ENCODE results near the gene RBL2.

RBL2 gene

DNA sequence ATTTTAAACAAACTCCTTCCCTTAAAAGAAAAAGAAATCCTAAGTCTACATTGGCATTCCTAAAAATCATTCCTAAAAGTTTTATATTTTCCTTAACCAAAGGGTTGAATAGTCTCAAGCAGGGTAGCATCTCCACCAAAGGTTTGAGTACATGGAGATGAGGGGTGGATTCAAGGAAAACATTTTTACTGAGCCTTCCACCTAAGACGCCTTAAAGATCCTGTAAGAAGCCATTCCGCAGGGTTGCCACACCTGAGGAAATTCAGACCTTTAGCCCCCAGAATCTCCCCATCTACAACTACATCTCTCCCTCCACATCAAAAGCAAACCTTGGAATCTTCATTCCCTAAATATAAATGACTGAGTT is 76.4 kb downstream of the RBL2 start:
- H3K36me3 ChIP-seq (ENCODE audit: control insufficient read depth in 2 of 2, insufficient read depth in 1 of 2, low read length in 2 of 2), result no peaks in the 10 kb centered on the region
- H3K27ac ChIP-seq (ENCODE audit: extremely low read depth, low read depth, low read length), result no peak overlapping the region
- ChIA-PET POLR2A (no interaction called here), CTCF (interaction anchor here (0.6 to 1.1 kb wide), 6 partner anchors 11 to 1344 kb away, joined by 3 to 5 read pairs (median 4); no protein-coding TSS in a partner anchor)
- no peak for TF ChIP-seq BCL11A (tag by site-specific recombination; IDR thresholded peaks at IDR 0.05; ENCODE audit: low read depth)
- TF ChIP-seq ZBTB10 (tag by site-specific recombination; IDR thresholded peaks at IDR 0.05), result no peak
- no peak for TF ChIP-seq ZNF423 (tag by site-specific recombination; IDR thresholded peaks at IDR 0.05)
- TF ChIP-seq ZNF777 (tag by site-specific recombination; IDR thresholded peaks at IDR 0.05; ENCODE audit: borderline replicate concordance), result no peak
- TF ChIP-seq, protein P1, sequence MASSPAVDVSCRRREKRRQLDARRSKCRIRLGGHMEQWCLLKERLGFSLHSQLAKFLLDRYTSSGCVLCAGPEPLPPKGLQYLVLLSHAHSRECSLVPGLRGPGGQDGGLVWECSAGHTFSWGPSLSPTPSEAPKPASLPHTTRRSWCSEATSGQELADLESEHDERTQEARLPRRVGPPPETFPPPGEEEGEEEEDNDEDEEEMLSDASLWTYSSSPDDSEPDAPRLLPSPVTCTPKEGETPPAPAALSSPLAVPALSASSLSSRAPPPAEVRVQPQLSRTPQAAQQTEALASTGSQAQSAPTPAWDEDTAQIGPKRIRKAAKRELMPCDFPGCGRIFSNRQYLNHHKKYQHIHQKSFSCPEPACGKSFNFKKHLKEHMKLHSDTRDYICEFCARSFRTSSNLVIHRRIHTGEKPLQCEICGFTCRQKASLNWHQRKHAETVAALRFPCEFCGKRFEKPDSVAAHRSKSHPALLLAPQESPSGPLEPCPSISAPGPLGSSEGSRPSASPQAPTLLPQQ (tag by site-specific recombination; IDR thresholded peaks at IDR 0.05), result no peak
- TF ChIP-seq SP2 (tag by site-specific recombination; IDR thresholded peaks at IDR 0.05), result no peak
- TF ChIP-seq ZNF354C (tag by site-specific recombination; IDR thresholded peaks at IDR 0.05; ENCODE audit: borderline replicate concordance, low read depth), result no peak
- no peak for TF ChIP-seq ZNF629 (tag by site-specific recombination; IDR thresholded peaks at IDR 0.05)
- no peak for TF ChIP-seq ZNF16 (tag by site-specific recombination; IDR thresholded peaks at IDR 0.05; ENCODE audit: low read depth)
- TF ChIP-seq HOXD13 (CRISPR knock-in tag; IDR thresholded peaks at IDR 0.05; ENCODE audit: borderline replicate concordance), result no peak
- TF ChIP-seq, protein P2, sequence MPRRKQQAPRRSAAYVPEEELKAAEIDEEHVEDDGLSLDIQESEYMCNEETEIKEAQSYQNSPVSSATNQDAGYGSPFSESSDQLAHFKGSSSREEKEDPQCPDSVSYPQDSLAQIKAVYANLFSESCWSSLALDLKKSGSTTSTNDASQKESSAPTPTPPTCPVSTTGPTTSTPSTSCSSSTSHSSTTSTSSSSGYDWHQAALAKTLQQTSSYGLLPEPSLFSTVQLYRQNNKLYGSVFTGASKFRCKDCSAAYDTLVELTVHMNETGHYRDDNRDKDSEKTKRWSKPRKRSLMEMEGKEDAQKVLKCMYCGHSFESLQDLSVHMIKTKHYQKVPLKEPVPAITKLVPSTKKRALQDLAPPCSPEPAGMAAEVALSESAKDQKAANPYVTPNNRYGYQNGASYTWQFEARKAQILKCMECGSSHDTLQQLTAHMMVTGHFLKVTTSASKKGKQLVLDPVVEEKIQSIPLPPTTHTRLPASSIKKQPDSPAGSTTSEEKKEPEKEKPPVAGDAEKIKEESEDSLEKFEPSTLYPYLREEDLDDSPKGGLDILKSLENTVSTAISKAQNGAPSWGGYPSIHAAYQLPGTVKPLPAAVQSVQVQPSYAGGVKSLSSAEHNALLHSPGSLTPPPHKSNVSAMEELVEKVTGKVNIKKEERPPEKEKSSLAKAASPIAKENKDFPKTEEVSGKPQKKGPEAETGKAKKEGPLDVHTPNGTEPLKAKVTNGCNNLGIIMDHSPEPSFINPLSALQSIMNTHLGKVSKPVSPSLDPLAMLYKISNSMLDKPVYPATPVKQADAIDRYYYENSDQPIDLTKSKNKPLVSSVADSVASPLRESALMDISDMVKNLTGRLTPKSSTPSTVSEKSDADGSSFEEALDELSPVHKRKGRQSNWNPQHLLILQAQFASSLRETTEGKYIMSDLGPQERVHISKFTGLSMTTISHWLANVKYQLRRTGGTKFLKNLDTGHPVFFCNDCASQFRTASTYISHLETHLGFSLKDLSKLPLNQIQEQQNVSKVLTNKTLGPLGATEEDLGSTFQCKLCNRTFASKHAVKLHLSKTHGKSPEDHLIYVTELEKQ (tag by site-specific recombination; IDR thresholded peaks at IDR 0.05; ENCODE audit: borderline replicate concordance), result no peak
- TF ChIP-seq SETDB1 (IDR thresholded peaks at IDR 0.05; ENCODE audit: insufficient read length, low read length), result no peak
- TF ChIP-seq, protein P3, sequence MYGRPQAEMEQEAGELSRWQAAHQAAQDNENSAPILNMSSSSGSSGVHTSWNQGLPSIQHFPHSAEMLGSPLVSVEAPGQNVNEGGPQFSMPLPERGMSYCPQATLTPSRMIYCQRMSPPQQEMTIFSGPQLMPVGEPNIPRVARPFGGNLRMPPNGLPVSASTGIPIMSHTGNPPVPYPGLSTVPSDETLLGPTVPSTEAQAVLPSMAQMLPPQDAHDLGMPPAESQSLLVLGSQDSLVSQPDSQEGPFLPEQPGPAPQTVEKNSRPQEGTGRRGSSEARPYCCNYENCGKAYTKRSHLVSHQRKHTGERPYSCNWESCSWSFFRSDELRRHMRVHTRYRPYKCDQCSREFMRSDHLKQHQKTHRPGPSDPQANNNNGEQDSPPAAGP (tag by site-specific recombination; IDR thresholded peaks at IDR 0.05), result no peak
- TF ChIP-seq, protein P4, sequence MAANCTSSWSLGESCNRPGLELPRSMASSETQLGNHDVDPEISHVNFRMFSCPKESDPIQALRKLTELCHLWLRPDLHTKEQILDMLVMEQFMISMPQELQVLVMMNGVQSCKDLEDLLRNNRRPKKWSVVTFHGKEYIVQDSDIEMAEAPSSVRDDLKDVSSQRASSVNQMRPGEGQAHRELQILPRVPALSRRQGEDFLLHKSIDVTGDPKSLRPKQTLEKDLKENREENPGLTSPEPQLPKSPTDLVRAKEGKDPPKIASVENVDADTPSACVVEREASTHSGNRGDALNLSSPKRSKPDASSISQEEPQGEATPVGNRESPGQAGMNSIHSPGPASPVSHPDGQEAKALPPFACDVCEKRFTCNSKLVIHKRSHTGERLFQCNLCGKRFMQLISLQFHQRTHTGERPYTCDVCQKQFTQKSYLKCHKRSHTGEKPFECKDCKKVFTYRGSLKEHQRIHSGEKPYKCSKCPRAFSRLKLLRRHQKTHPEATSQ (tag by site-specific recombination; IDR thresholded peaks at IDR 0.05), result no peak
- no peak for TF ChIP-seq ZNF670 (tag by site-specific recombination; IDR thresholded peaks at IDR 0.05; ENCODE audit: low read depth)
- TF ChIP-seq, protein P5, sequence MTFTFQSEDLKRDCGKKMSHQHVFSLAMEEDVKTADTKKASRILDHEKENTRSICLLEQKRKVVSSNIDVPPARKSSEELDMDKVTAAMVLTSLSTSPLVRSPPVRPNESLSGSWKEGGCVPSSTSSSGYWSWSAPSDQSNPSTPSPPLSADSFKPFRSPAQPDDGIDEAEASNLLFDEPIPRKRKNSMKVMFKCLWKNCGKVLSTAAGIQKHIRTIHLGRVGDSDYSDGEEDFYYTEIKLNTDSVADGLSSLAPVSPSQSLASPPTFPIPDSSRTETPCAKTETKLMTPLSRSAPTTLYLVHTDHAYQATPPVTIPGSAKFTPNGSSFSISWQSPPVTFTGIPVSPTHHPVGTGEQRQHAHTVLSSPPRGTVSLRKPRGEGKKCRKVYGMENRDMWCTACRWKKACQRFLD (tag by site-specific recombination; IDR thresholded peaks at IDR 0.05), result no peak
- TF ChIP-seq ZNF76 (tag by site-specific recombination; IDR thresholded peaks at IDR 0.05; ENCODE audit: borderline replicate concordance, low read depth), result no peak
- TF ChIP-seq, protein P6, sequence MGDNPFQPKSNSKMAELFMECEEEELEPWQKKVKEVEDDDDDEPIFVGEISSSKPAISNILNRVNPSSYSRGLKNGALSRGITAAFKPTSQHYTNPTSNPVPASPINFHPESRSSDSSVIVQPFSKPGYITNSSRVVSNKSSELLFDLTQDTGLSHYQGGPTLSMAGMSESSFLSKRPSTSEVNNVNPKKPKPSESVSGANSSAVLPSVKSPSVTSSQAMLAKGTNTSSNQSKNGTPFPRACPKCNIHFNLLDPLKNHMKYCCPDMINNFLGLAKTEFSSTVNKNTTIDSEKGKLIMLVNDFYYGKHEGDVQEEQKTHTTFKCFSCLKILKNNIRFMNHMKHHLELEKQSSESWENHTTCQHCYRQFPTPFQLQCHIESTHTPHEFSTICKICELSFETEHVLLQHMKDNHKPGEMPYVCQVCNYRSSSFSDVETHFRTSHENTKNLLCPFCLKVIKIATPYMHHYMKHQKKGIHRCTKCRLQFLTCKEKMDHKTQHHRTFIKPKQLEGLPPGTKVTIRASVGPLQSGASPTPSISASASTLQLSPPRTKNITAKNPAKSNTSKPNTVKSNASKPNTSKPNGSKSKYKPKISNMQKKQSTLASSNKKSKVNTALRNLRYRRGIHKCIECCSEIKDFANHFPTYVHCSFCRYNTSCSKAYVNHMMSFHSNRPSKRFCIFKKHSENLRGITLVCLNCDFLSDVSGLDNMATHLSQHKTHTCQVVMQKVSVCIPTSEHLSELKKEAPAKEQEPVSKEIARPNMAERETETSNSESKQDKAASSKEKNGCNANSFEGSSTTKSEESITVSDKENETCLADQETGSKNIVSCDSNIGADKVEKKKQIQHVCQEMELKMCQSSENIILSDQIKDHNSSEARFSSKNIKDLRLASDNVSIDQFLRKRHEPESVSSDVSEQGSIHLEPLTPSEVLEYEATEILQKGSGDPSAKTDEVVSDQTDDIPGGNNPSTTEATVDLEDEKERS (tag by site-specific recombination; IDR thresholded peaks at IDR 0.05), result no peak
- no peak for TF ChIP-seq ZNF223 (tag by site-specific recombination; IDR thresholded peaks at IDR 0.05)
- no peaks in the 10 kb centered on the region for H3K4me1 ChIP-seq (ENCODE audit: control insufficient read depth, insufficient read depth, low read length)
- no peak overlapping the region for H3K4me3 ChIP-seq (ENCODE audit: low read depth, low read length)
- no peaks in the 10 kb centered on the region for H3K9me3 ChIP-seq (ENCODE audit: control insufficient read depth, insufficient read depth, low read depth, low read length)
